Heart right ventricle (tissue), 16 donors: Measurements from ENCODE around the gene WFIKKN2. TPM values are rescaled to one million over a fixed set of nuclear protein-coding genes. Genes with fewer than 3 reads are reported as not detected.

ENCODE experiments used
- ATAC-seq, 8 donors: fragments of 200-7000 bp; cut with Tn5 transposase; one replicate each; pipeline ENCODE4 v1.9.1; 2020; ENCODE audit warnings: mild to moderate bottlenecking in 8 of 8, moderate library complexity in 8 of 8, moderate number of reproducible peaks in 1 of 8
- DNase-seq, 2 donors: peaks; one replicate each; pipeline ENCODE4 v3.0.0-alpha.2; 2020
- H3K27ac ChIP-seq, 10 donors: fragments of 200-600 bp; sonication (generic) in 2 of 10; one replicate each; pipeline versions ENCODE4 v1.5.0 to v1.8.0; 2020 to 2022; ENCODE audit warnings: mild to moderate bottlenecking in 3 of 10
- H3K27me3 ChIP-seq, 7 donors: fragments of 200-600 bp; one replicate each; pipeline ENCODE4 v1.8.0; 2021 to 2022; ENCODE audit warnings: mild to moderate bottlenecking in 2 of 7
- H3K36me3 ChIP-seq, 9 donors: fragments of 200-600 bp; sonication (generic) in 1 of 9; one replicate each; pipeline versions ENCODE4 v1.5.0 to v1.8.0; 2020 to 2022; ENCODE audit warnings: mild to moderate bottlenecking in 2 of 9
- H3K4me1 ChIP-seq, 9 donors: fragments of 200-600 bp; sonication (generic) in 1 of 9; one replicate each; pipeline versions ENCODE4 v1.5.0 to v1.8.0; 2020 to 2022; ENCODE audit warnings: mild to moderate bottlenecking in 4 of 9
- H3K4me3 ChIP-seq, 10 donors: fragments of 200-600 bp; sonication (generic) in 2 of 10; one replicate each; pipeline versions ENCODE4 v1.5.0 to v1.8.0; 2020 to 2022; ENCODE audit warnings: mild to moderate bottlenecking in 7 of 10, moderate library complexity in 2 of 10
- H3K9me3 ChIP-seq, 11 donors: fragments of 200-600 bp in 10 of 11; sonication (generic) in 2 of 11; one replicate each; pipeline versions ENCODE4 v1.5.0 to v1.8.0; 2013 to 2022; ENCODE audit warnings: mild to moderate bottlenecking in 2 of 11, control low read depth in 1 of 11, moderate library complexity in 1 of 11
- WGBS, 2 donors: extraction: QIAGEN DNeasy Blood & Tissue Kit; methylation state at CpG; one replicate each; pipeline ENCODE4 v1.1.7; 2013; ENCODE audit warnings: inconsistent platforms in 1 of 2; 5-methylcytosine and 5-hydroxymethylcytosine counted together
- intact Hi-C, 10 donors: fragments of 100-400 bp; cut with DNase I; formaldehyde crosslinking; loops; one replicate each; pipeline versions ENCODE4 v1.11.1 to v1.14.2; 2022
- polyA plus RNA-seq, 2 donors: library from polyadenylated mRNA; stranded (reverse); fragments of 200-250 nt; gene quantifications; one replicate each; pipeline ENCODE4 v1.2.3, GENCODE V29; 2013
- total RNA-seq, 10 donors: library from RNA; stranded (reverse); fragmentation: NEBNext Ultra II Directional in 3 of 10; extraction: Animal tissue kit (Norgen Biotek cat#: 25700) in 3 of 10; gene quantifications; one replicate each; pipeline versions ENCODE4 v1.2.1 to v1.2.4, GENCODE V29; 2021 to 2023
- TF ChIP-seq, protein P1 (sequence below), 9 donors: fragments of 200-600 bp; sonication (generic) in 2 of 9; IDR thresholded peaks; one replicate each; pipeline versions ENCODE4 v1.5.0 to v1.8.0; 2021 to 2022; ENCODE audit warnings: antibody characterized with exemption in 9 of 9, mild to moderate bottlenecking in 5 of 9, moderate library complexity in 1 of 9
- donor health status: Arrhythmogenic right ventricular cardiomyopathy.
- donor health status: ischemic (EF 13 %, LVEDD 7.1; RV severe dilation, severe dysfunction).
- donor health status: healthy with polysubstance abuse.
- donor health status: DM: no; HTN: yes; CAD: no.
- donor health status: DM: no; HTN: no; CAD: no.
- donor health status: ischemic (EF 25% LVEDD 6.9; RV normal size, moderate dysfunction).
- donor health status: ischemic (EF 25% LVEDD 5.7; RV mildly dilated, moderate dysfunction).
- donor health status: healthy.
- donor health status: DM: yes; HTN: yes; CAD: no.
- donor health status: Ischemic cardiomyopathy.
- donor health status: ischemic (EF 35%, LVEDD 5.7; RV mildly dilated, moderate dysfunction).
- donor health status: nonischemic (EF 11% LVEDD 7.7; RV severe dilation, severe dysfunction).
- donor health status: DM: yes; HTN: yes; CAD: no.
- donor health status: PGD.
- donor health status: ischemic (EF 29% LVEDD 5.4; RV normal size, mild dysfunction).
- donor health status: nonischemic (EF 23%, LVEDD 6.1; RV moderate dilation, normal function).

The WFIKKN2 gene
- total and polyA plus RNA-seq, 12 donors, result 0.10 to 1.7 (median 0.49) TPM

GRCh38 chr17:50837980-50838954 is 2.9 kb downstream of the WFIKKN2 start:
- intact Hi-C loops, result no loop called here
- TF ChIP-seq, protein P1, sequence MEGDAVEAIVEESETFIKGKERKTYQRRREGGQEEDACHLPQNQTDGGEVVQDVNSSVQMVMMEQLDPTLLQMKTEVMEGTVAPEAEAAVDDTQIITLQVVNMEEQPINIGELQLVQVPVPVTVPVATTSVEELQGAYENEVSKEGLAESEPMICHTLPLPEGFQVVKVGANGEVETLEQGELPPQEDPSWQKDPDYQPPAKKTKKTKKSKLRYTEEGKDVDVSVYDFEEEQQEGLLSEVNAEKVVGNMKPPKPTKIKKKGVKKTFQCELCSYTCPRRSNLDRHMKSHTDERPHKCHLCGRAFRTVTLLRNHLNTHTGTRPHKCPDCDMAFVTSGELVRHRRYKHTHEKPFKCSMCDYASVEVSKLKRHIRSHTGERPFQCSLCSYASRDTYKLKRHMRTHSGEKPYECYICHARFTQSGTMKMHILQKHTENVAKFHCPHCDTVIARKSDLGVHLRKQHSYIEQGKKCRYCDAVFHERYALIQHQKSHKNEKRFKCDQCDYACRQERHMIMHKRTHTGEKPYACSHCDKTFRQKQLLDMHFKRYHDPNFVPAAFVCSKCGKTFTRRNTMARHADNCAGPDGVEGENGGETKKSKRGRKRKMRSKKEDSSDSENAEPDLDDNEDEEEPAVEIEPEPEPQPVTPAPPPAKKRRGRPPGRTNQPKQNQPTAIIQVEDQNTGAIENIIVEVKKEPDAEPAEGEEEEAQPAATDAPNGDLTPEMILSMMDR (IDR thresholded peaks at IDR 0.05), result no peak
- Histone ChIP-seq H3K27ac (no peak overlapping the region), H3K9me3 (no peaks in the 10 kb centered on the region), H3K27me3 (peaks cover 0 to 14% (median 7%) of the 10 kb centered on the region in 7 donors), H3K4me1 (peaks cover 0 to 27% (median 6%) of the 10 kb centered on the region in 9 donors), H3K4me3 (no peak overlapping the region), H3K36me3 (no peaks in the 10 kb centered on the region)
- no peak for ATAC-seq
- 78 to 87% methylated on average over 21 of the region's 21 CpGs for WGBS, 2 donors
- DNase-seq, result no peak

GRCh38 chr17:50839591-50840310 is 4.4 kb downstream of the WFIKKN2 start:
- WGBS, 2 donors, result 94 to 98% methylated on average over 29 of the region's 29 CpGs

GRCh38 chr17:50840311-50840851 is 5.0 kb downstream of the WFIKKN2 start:
- intact Hi-C loops, result loop anchor here in 7 of 10 donors (2.0 to 10.0 kb wide), 5 partner anchors 58 to 358 kb away; partner anchors contain the start of genes SPATA20 (in 6 of the 7) and NME1 (in 1 of the 7)
- TF ChIP-seq, protein P1 (IDR thresholded peaks at IDR 0.05), result no peak
- peaks cover 0 to 6% (median 0%) of the 10 kb centered on the region in 7 donors for H3K27me3 ChIP-seq
- ATAC-seq, result no peak
- WGBS, 2 donors, result 90 to 91% methylated on average over 29 of the region's 29 CpGs
- peaks cover 0 to 29% (median 3%) of the 10 kb centered on the region in 9 donors for H3K4me1 ChIP-seq
- no peak for DNase-seq
- H3K9me3 ChIP-seq, result no peaks in the 10 kb centered on the region
- no peaks in the 10 kb centered on the region for H3K36me3 ChIP-seq
- H3K4me3 ChIP-seq, result no peak overlapping the region
- no peak overlapping the region for H3K27ac ChIP-seq

More at GRCh38 chr17:50839591-50840310, 4.4 kb downstream of the WFIKKN2 start:
- Histone ChIP-seq H3K27me3 (peaks cover 0 to 11% (median 0%) of the 10 kb centered on the region in 7 donors), H3K9me3 (no peaks in the 10 kb centered on the region), H3K27ac (no peak overlapping the region), H3K4me1 (peaks cover 0 to 29% (median 6%) of the 10 kb centered on the region in 9 donors), H3K4me3 (no peak overlapping the region), H3K36me3 (no peaks in the 10 kb centered on the region)
- intact Hi-C loops, result loop anchor here in 8 of 10 donors (1.0 to 10.0 kb wide), 6 partner anchors 54 to 357 kb away; partner anchors contain the start of genes SPATA20 (in 6 of the 8) and NME1 (in 1 of the 8)
- TF ChIP-seq, protein P1 (IDR thresholded peaks at IDR 0.05), result no peak
- ATAC-seq (no peak), DNase-seq (no peak)
